Neural cell (in vitro differentiated cells): Measurements from ENCODE around the gene ITGA5. TPM values are rescaled to one million over a fixed set of nuclear protein-coding genes. Genes with fewer than 3 reads are reported as not detected.

ENCODE experiments used
- H2AFZ ChIP-seq: fragments of 200-600, 300-800 bp; sonication (generic), shearing (Covaris generic); 2 replicates; pipeline ENCODE4 v1.6.0; 2014; ENCODE audit warnings: low read depth, mild to moderate bottlenecking, antibody characterized with exemption, low read length, moderate library complexity
- H3F3A ChIP-seq: fragments of 200-600 bp; shearing (Covaris generic); 2 replicates; pipeline ENCODE4 v1.6.1; 2016; ENCODE audit warnings: mild to moderate bottlenecking, moderate library complexity, mixed read lengths, antibody characterized with exemption, low read length; ENCODE audit not compliant: insufficient read depth, poor library complexity, severe bottlenecking
- H3K27ac ChIP-seq: fragments of 200-600, 300-800 bp; sonication (generic), shearing (Covaris generic); 2 replicates; pipeline ENCODE4 v1.5.1; 2014; ENCODE audit warnings: mild to moderate bottlenecking, low read length, moderate library complexity
- H3K27me3 ChIP-seq: fragments of 300-800, 200-600 bp; sonication (generic), shearing (Covaris generic); 2 replicates; pipeline ENCODE4 v1.6.0; 2014; ENCODE audit warnings: mild to moderate bottlenecking, low read depth, low read length, moderate library complexity; ENCODE audit not compliant: insufficient read depth
- H3K36me3 ChIP-seq: fragments of 300-800, 200-600 bp; sonication (generic), shearing (Covaris generic); 2 replicates; pipeline ENCODE4 v1.5.1; 2014; ENCODE audit warnings: mild to moderate bottlenecking, antibody characterized with exemption, low read length, moderate library complexity; ENCODE audit not compliant: insufficient read depth
- H3K4me2 ChIP-seq: fragments of 300-800, 200-600 bp; sonication (generic), shearing (Covaris generic); 2 replicates; pipeline ENCODE4 v1.6.0; 2014; ENCODE audit warnings: mild to moderate bottlenecking, low read length
- H3K4me3 ChIP-seq: fragments of 300-800, 200-600 bp; sonication (generic), shearing (Covaris generic); 2 replicates; pipeline ENCODE4 v1.5.1; 2014; ENCODE audit warnings: mild to moderate bottlenecking, low read length, moderate library complexity
- H3K79me2 ChIP-seq: fragments of 200-600 bp; shearing (Covaris generic); replicated peaks from 2 replicates; pipeline ENCODE4 v1.6.0; 2014; ENCODE audit warnings: mild to moderate bottlenecking, low read length, moderate library complexity; ENCODE audit not compliant: insufficient read depth
- H3K9ac ChIP-seq: fragments of 300-800, 200-600 bp; sonication (generic), shearing (Covaris generic); 2 replicates; pipeline ENCODE4 v1.6.1; 2016; ENCODE audit warnings: mild to moderate bottlenecking, low read length, mixed read lengths
- H3K9me2 ChIP-seq: fragments of 200-600 bp; shearing (Covaris generic); 2 replicates; pipeline ENCODE4 v1.6.1; 2016; ENCODE audit warnings: mild to moderate bottlenecking, low read length, mixed read lengths; ENCODE audit not compliant: insufficient read depth
- H3K9me3 ChIP-seq: fragments of 200-600, 300-800 bp; sonication (generic), shearing (Covaris generic); 2 replicates; pipeline ENCODE4 v1.6.1; 2016; ENCODE audit warnings: mild to moderate bottlenecking, mixed run types, low read length, moderate library complexity, mixed read lengths
- H4K20me1 ChIP-seq: fragments of 200-600 bp; shearing (Covaris generic); 2 replicates; pipeline ENCODE4 v1.6.1; 2016; ENCODE audit warnings: mild to moderate bottlenecking, mixed run types; ENCODE audit not compliant: insufficient read depth
- CTCF ChIP-seq: fragments of 450-650 bp; IDR thresholded peaks from 2 replicates; pipeline ENCODE4 v1.5.1; 2014; ENCODE audit warnings: antibody characterized with exemption, mild to moderate bottlenecking, moderate library complexity; ENCODE audit not compliant: poor library complexity, severe bottlenecking
- EP300 ChIP-seq: fragments of 450-650 bp; conservative IDR thresholded peaks from 2 replicates; pipeline ENCODE4 v1.6.1; 2014; ENCODE audit warnings: antibody characterized with exemption, mild to moderate bottlenecking, moderate library complexity; ENCODE audit not compliant: poor library complexity, severe bottlenecking
- EZH2 ChIP-seq: fragments of 200-600, 300-800 bp; shearing (Covaris generic), sonication (generic); IDR thresholded peaks from 2 replicates; pipeline ENCODE4 v1.6.1; 2014; ENCODE audit warnings: antibody characterized with exemption, low read length, borderline replicate concordance, mild to moderate bottlenecking; ENCODE audit not compliant: insufficient read depth, poor library complexity, severe bottlenecking
- MXI1 ChIP-seq: fragments of 450-650 bp; conservative IDR thresholded peaks from 2 replicates; pipeline ENCODE4 v1.6.1; 2014; ENCODE audit warnings: antibody characterized with exemption, mild to moderate bottlenecking; ENCODE audit not compliant: poor library complexity, severe bottlenecking
- POLR2AphosphoS5 ChIP-seq: IDR thresholded peaks from 2 replicates; pipeline ENCODE4 v1.6.1; 2012
- RAD21 ChIP-seq: fragments of 450-650 bp; conservative IDR thresholded peaks from 2 replicates; pipeline ENCODE4 v1.6.1; 2014; ENCODE audit warnings: antibody characterized with exemption, mild to moderate bottlenecking, moderate library complexity
- REST ChIP-seq: IDR thresholded peaks from 2 replicates; pipeline ENCODE4 v1.6.1; 2012; ENCODE audit warnings: borderline replicate concordance
- SMC3 ChIP-seq: fragments of 450-650 bp; conservative IDR thresholded peaks from 2 replicates; pipeline ENCODE4 v1.6.1; 2014; ENCODE audit warnings: antibody characterized with exemption, mild to moderate bottlenecking, moderate library complexity; ENCODE audit not compliant: poor library complexity
- TAF1 ChIP-seq: IDR thresholded peaks from 2 replicates; pipeline ENCODE4 v1.6.1; 2012; ENCODE audit warnings: low read depth
- polyA plus RNA-seq: library from polyadenylated mRNA; depleted of rRNA; stranded (reverse); fragments of >200 nt; gene quantifications from 2 replicates; pipeline ENCODE4 v1.2.3, GENCODE V29; 2014

Gene ITGA5
- polyA plus RNA-seq, 1 donor from 2014 or later, result not detected

- TF ChIP-seq RAD21 (no peak), EP300 (no peak), REST (no peak), CTCF (no peak), TAF1 (no peak), SMC3 (no peak), POLR2AphosphoS5 (no peak), MXI1 (no peak), EZH2 (no peak)
- Histone ChIP-seq H3K9me2 (no peaks in the 10 kb centered on the region), H3K9ac (no peak overlapping the region), H3K4me2 (no peak overlapping the region), H4K20me1 (no peaks in the 10 kb centered on the region), H3K36me3 (no peaks in the 10 kb centered on the region), H3K9me3 (no peaks in the 10 kb centered on the region), H2AFZ (no peak overlapping the region), H3F3A (no peaks in the 10 kb centered on the region), H3K27ac (no peak overlapping the region), H3K4me3 (no peak overlapping the region), H3K79me2 (no peaks in the 10 kb centered on the region), H3K27me3 (no peaks in the 10 kb centered on the region)
Observed at GRCh38 chr12:54368025-54368708, 50.9 kb downstream of the ITGA5 start.

GRCh38 chr12:54364413-54364812 is 54.7 kb downstream of the ITGA5 start, which contains the start of gene GPR84:
Gene GPR84 (minus strand): TSS chr12:54364486. CDS start chr12:54363851, 635 bp downstream.
- H3K27ac ChIP-seq, result no peak within 1 kb of the TSS
- H3K4me3 ChIP-seq, result no peak within 1 kb of the TSS
- no peaks in the 10 kb centered on the region for H3K79me2 ChIP-seq
- H3K9me2 ChIP-seq, result no peaks in the 10 kb centered on the region
- peaks cover 4% of the 10 kb centered on the region for H3F3A ChIP-seq
- H3K4me2 ChIP-seq, result no peak within 1 kb of the TSS
- H2AFZ ChIP-seq, result no peak within 1 kb of the TSS
- no peaks in the 10 kb centered on the region for H3K9me3 ChIP-seq
- H3K27me3 ChIP-seq, result no peaks in the 10 kb centered on the region
- H4K20me1 ChIP-seq, result no peaks in the 10 kb centered on the region
- no peak within 1 kb of the TSS for H3K9ac ChIP-seq
- H3K36me3 ChIP-seq, result no peaks in the 10 kb centered on the region
- TF ChIP-seq SMC3 (no peak), MXI1 (no peak), REST (no peak), CTCF (no peak), POLR2AphosphoS5 (no peak), EP300 (no peak), RAD21 (no peak), EZH2 (no peak), TAF1 (no peak)
